HepG2 (cell line): ENCODE results near the gene RUNDC1. TPM values are rescaled to one million over a fixed set of nuclear protein-coding genes. Genes with fewer than 3 reads are reported as not detected.

ENCODE experiments used
- CBFB ChIP-seq: sonication (generic); formaldehyde crosslinking; IDR thresholded peaks from 2 replicates; pipeline ENCODE4 v1.4.0; 2020; ENCODE audit warnings: missing genetic modification reagents
- CBX5 ChIP-seq: sonication (generic); formaldehyde crosslinking; IDR thresholded peaks from 2 replicates; pipeline ENCODE4 v1.4.0; 2020; ENCODE audit warnings: missing genetic modification reagents, borderline replicate concordance
- MED1 ChIP-seq: sonication (generic); formaldehyde crosslinking; IDR thresholded peaks from 2 replicates; pipeline ENCODE4 v1.4.0; 2020; ENCODE audit warnings: missing genetic modification reagents
- NCOA5 ChIP-seq: sonication (generic); formaldehyde crosslinking; IDR thresholded peaks from 2 replicates; pipeline ENCODE4 v1.4.0; 2020; ENCODE audit warnings: missing genetic modification reagents
- NR1H2 ChIP-seq: sonication (generic); formaldehyde crosslinking; IDR thresholded peaks from 2 replicates; pipeline ENCODE4 v1.8.1; 2022; ENCODE audit warnings: low read depth, missing genetic modification reagents, borderline replicate concordance
- POGZ ChIP-seq: sonication (generic); formaldehyde crosslinking; IDR thresholded peaks from 2 replicates; pipeline ENCODE4 v1.4.0; 2020; ENCODE audit warnings: mild to moderate bottlenecking, missing genetic modification reagents
- POLR2AphosphoS2 ChIP-seq: IDR thresholded peaks from 2 replicates; pipeline ENCODE4 v1.6.1; 2011; ENCODE audit warnings: low read depth, low read length, improper control_type of control experiment
- RARG ChIP-seq: sonication (generic); formaldehyde crosslinking; IDR thresholded peaks from 2 replicates; pipeline ENCODE4 v1.4.0; 2020; ENCODE audit warnings: low read depth, mild to moderate bottlenecking, missing genetic modification reagents
- TARDBP ChIP-seq: sonication (generic); formaldehyde crosslinking; IDR thresholded peaks from 2 replicates; pipeline ENCODE4 v1.8.0; 2022; ENCODE audit warnings: mild to moderate bottlenecking, missing genetic modification reagents
- TSC22D2 ChIP-seq: sonication (generic); formaldehyde crosslinking; IDR thresholded peaks from 2 replicates; pipeline ENCODE4 v1.5.1; 2020; ENCODE audit warnings: missing genetic modification reagents, mild to moderate bottlenecking, borderline replicate concordance
- ZNF543 ChIP-seq: sonication (generic); formaldehyde crosslinking; IDR thresholded peaks from 2 replicates; pipeline ENCODE4 v1.4.0; 2020; ENCODE audit warnings: mild to moderate bottlenecking, missing genetic modification reagents
- polyA plus RNA-seq, 8 experiments: library from polyadenylated mRNA; depleted of rRNA in 3 of 8; stranded (reverse) in 7 of 8; unstranded in 1 of 8; fragments of >200 nt; fragmentation: Illumina TruSeq in 4 of 8; extraction: Trizol in 4 of 8; gene quantifications; 2 replicates each; pipeline versions ENCODE4 v1.2.1 to v1.2.3, GENCODE V29; 2011 to 2016; ENCODE audit warnings: low read depth in 4 of 8, missing spikeins in 1 of 8, mixed read lengths in 1 of 8; ENCODE audit not compliant: insufficient read depth in 1 of 8
- total RNA-seq, 5 experiments: library from RNA; depleted of rRNA; stranded (reverse); fragments of >200 nt; fragmentation: Illumina TruSeq; extraction: Trizol; gene quantifications; 2 replicates each; pipeline ENCODE4 v1.2.3, GENCODE V29; 2016; ENCODE audit warnings: low read depth in 1 of 5
- TF ChIP-seq, protein P1 (sequence below): IDR thresholded peaks from 2 replicates; pipeline ENCODE4 v1.6.1; 2016; ENCODE audit warnings: missing compliant biosample characterization, missing genetic modification reagents, borderline replicate concordance
- TF ChIP-seq, protein P2 (sequence below): sonication (generic); formaldehyde crosslinking; IDR thresholded peaks from 2 replicates; pipeline ENCODE4 v1.8.0; 2022; ENCODE audit warnings: missing genetic modification reagents, low read depth, mild to moderate bottlenecking, borderline replicate concordance
- TF ChIP-seq, protein P3 (sequence below): sonication (generic); formaldehyde crosslinking; IDR thresholded peaks from 2 replicates; pipeline ENCODE4 v1.4.0; 2020; ENCODE audit warnings: mild to moderate bottlenecking, missing genetic modification reagents
- TF ChIP-seq, protein P4 (sequence below): sonication (generic); formaldehyde crosslinking; IDR thresholded peaks from 2 replicates; pipeline ENCODE4 v1.5.0; 2020; ENCODE audit warnings: missing genetic modification reagents, mild to moderate bottlenecking, borderline replicate concordance
- TF ChIP-seq, protein P5 (sequence below): sonication (generic); formaldehyde crosslinking; IDR thresholded peaks from 2 replicates; pipeline ENCODE4 v1.8.1; 2022; ENCODE audit warnings: low read depth, mild to moderate bottlenecking, missing genetic modification reagents
- TF ChIP-seq, protein P6 (sequence below): sonication (generic); formaldehyde crosslinking; IDR thresholded peaks from 2 replicates; pipeline ENCODE4 v1.4.0; 2020; ENCODE audit warnings: low read depth, missing genetic modification reagents
- TF ChIP-seq, protein P7 (sequence below): sonication (generic); formaldehyde crosslinking; IDR thresholded peaks from 2 replicates; pipeline ENCODE4 v1.4.0; 2020; ENCODE audit warnings: missing genetic modification reagents

RUNDC1 gene
- total and polyA plus RNA-seq, 2 of the 13 experiments (the other 11 are each of a cell fraction or from before 2014, with no cell fraction given), result 10.3 to 11.4 TPM

DNA sequence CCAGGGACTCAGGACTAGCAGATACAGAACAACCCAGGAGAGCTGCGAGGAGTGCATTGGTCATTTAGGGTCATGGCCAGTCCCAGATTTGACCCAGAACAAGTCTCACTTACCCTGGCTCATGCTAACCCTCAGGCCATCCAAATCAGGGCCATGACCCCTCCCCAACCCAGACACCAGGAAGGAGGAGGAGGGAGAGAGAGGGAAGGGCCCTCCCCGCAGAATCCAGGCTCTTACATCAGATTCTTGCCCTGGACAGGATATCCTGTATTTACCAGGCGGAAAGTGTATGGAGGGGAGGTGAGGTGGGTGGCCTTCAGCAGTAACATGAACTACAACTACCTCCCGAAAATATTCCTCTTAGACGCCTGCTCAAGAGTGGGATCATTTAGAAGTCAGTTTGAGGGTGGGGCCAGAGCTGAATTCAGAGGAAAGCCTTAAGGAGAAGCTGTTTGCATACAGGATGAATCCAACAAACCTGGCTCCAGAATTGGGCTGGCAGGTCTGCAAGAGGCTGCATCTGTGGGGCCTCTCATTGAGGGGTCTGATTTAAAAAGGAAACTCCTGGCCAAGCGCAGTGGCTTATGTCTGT, 39.8 kb downstream of the RUNDC1 start (continued):
- TF ChIP-seq RARG (no peak), CBFB (CRISPR knock-in tag) (no peak), NCOA5 (CRISPR knock-in tag) (no peak), CBX5 (no peak), POGZ (CRISPR knock-in tag) (no peak), ZNF543 (no peak), POLR2AphosphoS2 (no peak), NR1H2 (CRISPR knock-in tag) (no peak), MED1 (CRISPR knock-in tag) (peak; percentile 27; the same call in 1 of the 2 replicates), TARDBP (CRISPR knock-in tag) (no peak), TSC22D2 (no peak)
- TF ChIP-seq, protein P1, sequence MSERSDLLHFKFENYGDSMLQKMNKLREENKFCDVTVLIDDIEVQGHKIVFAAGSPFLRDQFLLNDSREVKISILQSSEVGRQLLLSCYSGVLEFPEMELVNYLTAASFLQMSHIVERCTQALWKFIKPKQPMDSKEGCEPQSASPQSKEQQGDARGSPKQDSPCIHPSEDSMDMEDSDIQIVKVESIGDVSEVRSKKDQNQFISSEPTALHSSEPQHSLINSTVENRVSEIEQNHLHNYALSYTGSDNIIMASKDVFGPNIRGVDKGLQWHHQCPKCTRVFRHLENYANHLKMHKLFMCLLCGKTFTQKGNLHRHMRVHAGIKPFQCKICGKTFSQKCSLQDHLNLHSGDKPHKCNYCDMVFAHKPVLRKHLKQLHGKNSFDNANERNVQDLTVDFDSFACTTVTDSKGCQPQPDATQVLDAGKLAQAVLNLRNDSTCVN (CRISPR knock-in tag), result no peak
- TF ChIP-seq, protein P2, sequence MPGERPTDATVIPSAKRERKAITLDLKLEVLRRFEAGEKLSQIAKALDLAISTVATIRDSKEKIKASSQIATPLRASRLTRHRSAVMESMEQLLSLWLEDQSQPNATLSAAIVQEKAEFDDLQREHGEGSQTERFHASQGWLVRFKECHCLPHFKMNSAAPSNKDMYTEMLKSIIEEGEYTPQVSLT, result no peak
- TF ChIP-seq, protein P3, sequence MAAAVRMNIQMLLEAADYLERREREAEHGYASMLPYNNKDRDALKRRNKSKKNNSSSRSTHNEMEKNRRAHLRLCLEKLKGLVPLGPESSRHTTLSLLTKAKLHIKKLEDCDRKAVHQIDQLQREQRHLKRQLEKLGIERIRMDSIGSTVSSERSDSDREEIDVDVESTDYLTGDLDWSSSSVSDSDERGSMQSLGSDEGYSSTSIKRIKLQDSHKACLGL (CRISPR knock-in tag), result no peak
- TF ChIP-seq, protein P4, sequence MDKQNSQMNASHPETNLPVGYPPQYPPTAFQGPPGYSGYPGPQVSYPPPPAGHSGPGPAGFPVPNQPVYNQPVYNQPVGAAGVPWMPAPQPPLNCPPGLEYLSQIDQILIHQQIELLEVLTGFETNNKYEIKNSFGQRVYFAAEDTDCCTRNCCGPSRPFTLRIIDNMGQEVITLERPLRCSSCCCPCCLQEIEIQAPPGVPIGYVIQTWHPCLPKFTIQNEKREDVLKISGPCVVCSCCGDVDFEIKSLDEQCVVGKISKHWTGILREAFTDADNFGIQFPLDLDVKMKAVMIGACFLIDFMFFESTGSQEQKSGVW, result no peak
- TF ChIP-seq, protein P5, sequence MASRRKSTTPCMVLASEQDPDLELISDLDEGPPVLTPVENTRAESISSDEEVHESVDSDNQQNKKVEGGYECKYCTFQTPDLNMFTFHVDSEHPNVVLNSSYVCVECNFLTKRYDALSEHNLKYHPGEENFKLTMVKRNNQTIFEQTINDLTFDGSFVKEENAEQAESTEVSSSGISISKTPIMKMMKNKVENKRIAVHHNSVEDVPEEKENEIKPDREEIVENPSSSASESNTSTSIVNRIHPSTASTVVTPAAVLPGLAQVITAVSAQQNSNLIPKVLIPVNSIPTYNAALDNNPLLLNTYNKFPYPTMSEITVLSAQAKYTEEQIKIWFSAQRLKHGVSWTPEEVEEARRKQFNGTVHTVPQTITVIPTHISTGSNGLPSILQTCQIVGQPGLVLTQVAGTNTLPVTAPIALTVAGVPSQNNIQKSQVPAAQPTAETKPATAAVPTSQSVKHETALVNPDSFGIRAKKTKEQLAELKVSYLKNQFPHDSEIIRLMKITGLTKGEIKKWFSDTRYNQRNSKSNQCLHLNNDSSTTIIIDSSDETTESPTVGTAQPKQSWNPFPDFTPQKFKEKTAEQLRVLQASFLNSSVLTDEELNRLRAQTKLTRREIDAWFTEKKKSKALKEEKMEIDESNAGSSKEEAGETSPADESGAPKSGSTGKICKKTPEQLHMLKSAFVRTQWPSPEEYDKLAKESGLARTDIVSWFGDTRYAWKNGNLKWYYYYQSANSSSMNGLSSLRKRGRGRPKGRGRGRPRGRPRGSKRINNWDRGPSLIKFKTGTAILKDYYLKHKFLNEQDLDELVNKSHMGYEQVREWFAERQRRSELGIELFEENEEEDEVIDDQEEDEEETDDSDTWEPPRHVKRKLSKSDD (CRISPR knock-in tag), result no peak
- TF ChIP-seq, protein P6, sequence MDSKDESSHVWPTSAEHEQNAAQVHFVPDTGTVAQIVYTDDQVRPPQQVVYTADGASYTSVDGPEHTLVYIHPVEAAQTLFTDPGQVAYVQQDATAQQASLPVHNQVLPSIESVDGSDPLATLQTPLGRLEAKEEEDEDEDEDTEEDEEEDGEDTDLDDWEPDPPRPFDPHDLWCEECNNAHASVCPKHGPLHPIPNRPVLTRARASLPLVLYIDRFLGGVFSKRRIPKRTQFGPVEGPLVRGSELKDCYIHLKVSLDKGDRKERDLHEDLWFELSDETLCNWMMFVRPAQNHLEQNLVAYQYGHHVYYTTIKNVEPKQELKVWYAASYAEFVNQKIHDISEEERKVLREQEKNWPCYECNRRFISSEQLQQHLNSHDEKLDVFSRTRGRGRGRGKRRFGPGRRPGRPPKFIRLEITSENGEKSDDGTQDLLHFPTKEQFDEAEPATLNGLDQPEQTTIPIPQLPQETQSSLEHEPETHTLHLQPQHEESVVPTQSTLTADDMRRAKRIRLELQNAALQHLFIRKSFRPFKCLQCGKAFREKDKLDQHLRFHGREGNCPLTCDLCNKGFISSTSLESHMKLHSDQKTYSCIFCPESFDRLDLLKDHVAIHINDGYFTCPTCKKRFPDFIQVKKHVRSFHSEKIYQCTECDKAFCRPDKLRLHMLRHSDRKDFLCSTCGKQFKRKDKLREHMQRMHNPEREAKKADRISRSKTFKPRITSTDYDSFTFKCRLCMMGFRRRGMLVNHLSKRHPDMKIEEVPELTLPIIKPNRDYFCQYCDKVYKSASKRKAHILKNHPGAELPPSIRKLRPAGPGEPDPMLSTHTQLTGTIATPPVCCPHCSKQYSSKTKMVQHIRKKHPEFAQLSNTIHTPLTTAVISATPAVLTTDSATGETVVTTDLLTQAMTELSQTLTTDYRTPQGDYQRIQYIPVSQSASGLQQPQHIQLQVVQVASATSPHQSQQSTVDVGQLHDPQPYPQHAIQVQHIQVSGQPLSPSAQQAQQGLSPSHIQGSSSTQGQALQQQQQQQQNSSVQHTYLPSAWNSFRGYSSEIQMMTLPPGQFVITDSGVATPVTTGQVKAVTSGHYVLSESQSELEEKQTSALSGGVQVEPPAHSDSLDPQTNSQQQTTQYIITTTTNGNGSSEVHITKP (CRISPR knock-in tag), result no peak
- TF ChIP-seq, protein P7, sequence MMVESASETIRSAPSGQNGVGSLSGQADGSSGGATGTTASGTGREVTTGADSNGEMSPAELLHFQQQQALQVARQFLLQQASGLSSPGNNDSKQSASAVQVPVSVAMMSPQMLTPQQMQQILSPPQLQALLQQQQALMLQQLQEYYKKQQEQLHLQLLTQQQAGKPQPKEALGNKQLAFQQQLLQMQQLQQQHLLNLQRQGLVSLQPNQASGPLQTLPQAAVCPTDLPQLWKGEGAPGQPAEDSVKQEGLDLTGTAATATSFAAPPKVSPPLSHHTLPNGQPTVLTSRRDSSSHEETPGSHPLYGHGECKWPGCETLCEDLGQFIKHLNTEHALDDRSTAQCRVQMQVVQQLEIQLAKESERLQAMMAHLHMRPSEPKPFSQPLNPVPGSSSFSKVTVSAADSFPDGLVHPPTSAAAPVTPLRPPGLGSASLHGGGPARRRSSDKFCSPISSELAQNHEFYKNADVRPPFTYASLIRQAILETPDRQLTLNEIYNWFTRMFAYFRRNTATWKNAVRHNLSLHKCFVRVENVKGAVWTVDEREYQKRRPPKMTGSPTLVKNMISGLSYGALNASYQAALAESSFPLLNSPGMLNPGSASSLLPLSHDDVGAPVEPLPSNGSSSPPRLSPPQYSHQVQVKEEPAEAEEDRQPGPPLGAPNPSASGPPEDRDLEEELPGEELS (CRISPR knock-in tag), result no peak
